GM19372 (cell line): ENCODE results near the gene PRR16.
"Not testable (repeated sequence)": the region's sequence is repeated elsewhere in the genome, so short reads cannot be mapped to it uniquely, and the experiment has no call there.

Source experiments
- ATAC-seq: cut with Tn5 transposase; IDR thresholded peaks from one replicate; pipeline ENCODE4 v1.9.1; 2021; ENCODE audit warnings: mild to moderate bottlenecking, low read depth, moderate library complexity; ENCODE audit not compliant: unreplicated experiment

Gene PRR16

DNA sequence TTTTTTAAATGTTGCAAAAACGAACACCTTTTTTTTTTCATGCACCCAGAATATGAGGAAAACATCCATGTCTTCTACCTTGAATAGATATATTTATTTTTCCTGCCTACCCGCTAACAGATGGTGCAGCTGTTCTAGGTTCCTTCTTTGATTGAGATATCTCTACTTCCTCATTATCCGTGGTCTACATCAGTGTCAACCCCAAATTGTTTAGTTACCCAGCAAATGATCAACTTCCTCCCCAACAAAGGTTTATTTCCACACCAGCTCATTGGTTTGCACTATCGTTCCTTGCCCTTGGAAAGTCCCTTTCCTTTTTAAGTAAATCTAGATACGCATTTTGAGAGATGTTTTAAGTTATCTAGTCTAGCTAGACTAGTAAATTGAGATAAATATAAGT, 166.4 kb downstream of the PRR16 start:
- no peak for ATAC-seq

DNA sequence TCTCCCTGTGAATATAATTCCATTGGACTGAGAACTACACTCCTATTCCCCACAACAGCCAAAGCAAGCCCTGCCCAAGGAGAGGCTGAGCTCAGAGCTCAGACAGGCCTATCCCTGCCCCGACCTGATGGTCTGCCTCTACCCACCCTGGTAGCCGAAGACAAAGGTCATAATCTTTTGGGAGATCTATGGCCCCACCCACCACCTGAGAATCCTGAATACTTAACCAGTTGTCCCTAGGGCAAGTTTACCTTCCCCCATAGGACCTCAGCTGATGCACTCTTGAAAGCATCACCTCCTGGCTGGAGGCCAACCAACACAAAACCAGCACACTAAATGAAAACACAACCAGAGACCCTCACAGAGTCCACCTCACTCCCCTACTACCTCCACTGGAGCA, 167.5 kb downstream of the PRR16 start:
- ATAC-seq = no peak

DNA sequence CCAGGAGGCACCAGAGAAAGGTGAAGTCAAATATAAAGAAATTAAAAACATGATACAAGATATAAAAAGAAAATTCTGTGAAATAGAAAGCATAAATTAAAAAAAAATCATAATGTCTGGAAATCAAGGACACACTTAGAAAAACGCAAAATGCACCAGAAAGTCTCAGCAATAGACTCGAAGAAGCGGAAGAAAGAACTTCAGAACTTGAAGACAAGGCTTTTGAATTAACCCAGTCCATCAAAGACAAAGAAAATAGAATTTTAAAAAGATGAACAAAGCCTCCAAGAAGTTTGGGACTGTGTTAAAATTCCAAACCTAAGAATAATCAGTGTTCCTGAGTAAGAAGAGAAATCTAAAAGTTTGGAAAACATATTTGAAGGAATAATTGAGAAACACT, 168.3 kb downstream of the PRR16 start:
- ATAC-seq = no peak

DNA sequence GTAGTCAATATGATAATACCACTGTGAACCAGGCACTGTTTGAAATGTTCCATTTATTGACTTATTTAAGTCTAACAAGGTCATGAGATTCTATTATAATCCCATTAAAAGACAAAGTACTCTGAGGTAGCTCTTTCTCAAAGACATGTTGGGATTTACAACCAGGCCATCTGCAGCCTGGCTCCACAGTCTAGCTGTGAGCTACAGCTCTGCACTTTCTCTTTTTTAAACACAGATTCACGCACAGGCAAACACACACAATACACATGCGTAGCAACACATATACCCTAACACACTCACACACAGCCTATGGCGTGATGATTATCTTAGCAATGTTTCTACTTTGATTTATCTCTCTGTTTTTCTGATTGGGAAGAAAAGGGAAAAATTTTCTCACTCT, 174.3 kb downstream of the PRR16 start:
- no peak for ATAC-seq

DNA sequence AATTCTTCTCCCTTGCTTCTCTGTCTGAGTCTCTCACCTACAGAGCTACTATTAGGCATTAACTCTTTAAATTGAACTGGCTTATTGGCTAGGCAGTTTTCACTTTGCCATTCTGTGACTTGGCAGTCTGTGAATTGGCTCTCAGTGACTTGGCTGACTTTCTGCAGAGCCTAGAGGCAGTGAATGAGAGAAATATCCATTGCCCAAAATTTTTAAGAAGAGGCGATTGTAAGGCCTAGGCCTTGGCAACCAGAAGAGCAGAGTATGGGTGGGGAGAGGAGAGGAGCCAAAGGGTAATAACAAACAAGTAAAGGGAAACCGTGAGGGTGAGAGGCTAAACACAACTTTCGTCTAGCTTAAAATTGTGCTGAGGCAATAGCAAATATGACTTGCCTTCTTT, 176.7 kb downstream of the PRR16 start:
- no peak for ATAC-seq

DNA sequence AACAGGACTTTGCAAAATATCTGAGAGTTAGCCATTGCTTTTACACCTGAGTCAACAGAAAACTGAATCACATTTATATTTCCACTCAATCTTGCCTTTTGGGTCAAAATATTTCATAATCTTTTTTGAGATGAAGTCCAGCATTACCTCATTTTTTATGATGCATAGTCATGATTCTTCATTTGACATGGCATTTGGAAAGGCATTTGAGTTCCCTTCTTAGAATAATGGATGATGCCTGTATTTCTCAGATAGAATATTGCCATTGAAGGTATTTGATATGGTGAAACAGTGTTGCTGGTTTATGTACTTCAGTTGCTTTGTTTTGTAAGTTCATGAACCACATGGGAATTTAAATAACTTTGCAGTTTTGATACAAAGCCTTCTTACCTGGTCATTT, 180.4 kb downstream of the PRR16 start:
- no peak for ATAC-seq

DNA sequence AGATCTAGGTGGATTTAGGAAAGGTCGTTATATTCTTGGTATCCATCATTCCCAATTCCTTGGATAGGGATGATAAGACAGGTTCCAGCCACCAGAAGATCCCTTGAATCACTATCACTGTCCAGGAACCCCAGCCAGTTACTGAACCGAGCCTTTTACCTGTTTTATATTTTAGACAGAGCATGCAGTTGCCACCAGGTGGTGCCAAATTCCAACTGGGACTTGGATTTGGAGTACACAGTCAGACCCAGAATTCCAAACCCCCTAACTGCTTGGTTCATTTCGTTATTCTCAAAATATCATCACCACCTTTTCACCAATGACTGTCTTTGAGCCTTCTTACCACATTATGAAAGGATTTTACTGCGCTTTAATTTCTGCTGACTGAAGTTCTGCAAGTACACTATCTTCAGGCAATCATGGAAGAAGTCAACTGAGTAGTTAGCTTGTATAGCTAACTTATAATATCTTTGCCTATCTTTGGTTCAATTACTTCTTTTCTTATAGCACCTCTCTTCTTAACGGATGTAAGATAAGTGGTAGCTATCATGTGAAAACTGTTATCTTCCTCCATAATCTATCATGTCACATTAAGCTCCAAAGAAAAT, 191.8 kb downstream of the PRR16 start:
- no peak for ATAC-seq

DNA sequence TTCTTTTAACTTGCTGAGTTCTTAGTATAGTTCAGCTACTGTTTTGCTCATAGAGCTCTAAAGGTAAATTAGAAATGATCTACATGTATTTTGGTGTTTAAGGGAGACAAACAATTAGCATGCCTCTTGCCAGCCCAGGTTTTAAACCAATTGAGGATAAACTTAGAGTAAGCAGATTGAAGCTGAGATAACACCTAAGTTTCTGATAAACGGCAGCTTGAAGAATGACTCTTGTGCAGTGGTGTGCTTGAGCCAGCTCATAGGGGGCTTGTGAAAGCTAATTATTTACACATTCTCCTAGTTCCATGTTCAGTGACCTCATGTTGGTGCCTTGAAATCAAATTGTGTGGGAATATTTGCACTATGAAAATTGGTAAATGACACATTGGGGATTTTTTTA, 193.0 kb downstream of the PRR16 start:
- ATAC-seq = no peak

DNA sequence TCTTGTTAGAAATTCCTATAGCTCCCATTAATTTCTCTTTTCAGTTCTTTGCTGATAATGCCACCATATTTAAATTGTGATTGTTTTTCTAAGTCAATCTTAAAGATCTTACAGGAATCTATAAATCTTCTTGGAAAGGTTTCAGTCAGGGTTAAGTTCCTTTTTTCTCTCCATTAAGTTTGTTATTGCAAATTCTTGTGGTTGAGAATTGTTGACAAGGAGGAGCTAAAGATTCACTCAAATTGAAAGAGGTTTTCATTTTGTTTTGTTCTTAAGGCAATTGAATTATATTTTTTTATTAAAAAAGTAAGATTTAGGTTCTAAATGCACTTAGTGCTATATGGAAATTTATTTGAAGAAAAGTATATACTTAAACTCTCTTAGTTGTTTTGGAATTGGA, 213.4 kb downstream of the PRR16 start:
- ATAC-seq = no peak

DNA sequence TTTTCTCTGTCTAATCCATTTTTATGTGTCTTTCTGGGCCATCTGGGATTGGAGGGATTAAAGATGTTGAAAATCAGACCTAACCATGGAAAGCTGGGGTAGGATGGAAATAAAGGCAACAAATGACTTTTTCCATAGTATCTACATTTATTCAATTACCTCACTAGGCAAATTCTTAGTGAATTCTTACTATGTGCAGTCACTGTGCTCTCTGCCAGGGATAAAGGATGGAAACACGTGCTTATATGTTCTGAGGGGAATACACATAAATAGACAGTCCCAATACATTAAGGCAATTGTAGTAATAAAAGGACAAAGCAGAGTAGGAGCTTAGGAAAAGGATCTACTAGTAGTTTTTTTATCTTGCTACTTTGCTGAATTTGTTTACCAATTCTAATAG, 214.2 kb downstream of the PRR16 start:
- no peak for ATAC-seq

DNA sequence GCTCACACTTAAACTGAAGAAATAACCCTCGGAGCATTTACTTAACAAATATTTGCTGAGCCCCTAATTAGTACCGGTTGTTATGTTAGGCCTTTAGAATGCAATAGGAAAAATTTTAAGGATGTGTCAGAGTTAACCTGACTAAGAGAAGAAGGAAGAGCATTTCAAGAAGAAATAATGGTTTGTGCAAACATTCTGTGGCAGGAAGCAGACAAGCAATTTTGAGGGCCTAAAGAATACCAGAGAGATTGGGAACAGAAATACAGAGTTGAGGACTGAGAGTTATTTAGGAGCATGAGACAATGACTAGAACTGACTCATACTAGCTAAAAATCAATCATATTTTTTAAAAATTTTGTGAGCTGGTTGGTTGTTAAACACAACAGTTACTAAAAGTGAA, 218.8 kb downstream of the PRR16 start:
- ATAC-seq = no peak

DNA sequence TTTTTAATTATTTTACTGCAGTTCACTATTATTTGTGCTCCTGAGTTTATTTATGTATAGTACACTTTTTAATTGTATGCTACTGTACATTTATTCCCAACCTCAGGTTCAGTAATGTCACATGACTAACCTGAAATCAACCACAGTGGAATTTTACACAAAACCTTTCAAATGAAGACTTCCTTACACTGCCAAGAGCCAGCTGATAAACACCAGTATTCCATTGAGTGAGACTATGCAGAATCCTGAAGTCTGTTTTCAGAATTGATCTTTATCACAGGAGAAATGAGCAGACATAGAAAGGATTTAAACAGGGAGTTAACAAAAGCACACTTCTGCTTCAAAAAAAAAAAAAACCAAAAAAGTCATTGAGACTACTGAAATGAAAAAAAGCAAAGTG, 219.5 kb downstream of the PRR16 start:
- ATAC-seq = no peak

DNA sequence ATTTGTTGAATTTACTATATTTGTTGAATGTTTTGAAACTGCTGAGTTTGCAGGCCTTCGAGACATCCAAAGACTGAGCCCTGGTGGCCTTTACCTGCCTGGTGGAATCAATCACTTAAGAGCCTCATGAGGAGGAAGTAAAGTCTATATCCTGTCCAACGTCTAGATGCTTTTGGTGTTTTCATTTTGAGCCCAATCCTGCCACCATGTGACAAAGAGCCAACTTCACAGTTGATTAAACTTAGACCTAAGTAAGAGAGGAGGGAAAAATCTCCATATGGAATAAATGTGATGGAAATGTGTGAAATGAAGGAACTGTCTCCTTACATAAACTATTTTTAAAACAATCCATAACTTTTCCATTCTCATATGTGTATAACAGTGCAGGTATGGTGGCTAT, 220.1 kb downstream of the PRR16 start:
- no peak for ATAC-seq

DNA sequence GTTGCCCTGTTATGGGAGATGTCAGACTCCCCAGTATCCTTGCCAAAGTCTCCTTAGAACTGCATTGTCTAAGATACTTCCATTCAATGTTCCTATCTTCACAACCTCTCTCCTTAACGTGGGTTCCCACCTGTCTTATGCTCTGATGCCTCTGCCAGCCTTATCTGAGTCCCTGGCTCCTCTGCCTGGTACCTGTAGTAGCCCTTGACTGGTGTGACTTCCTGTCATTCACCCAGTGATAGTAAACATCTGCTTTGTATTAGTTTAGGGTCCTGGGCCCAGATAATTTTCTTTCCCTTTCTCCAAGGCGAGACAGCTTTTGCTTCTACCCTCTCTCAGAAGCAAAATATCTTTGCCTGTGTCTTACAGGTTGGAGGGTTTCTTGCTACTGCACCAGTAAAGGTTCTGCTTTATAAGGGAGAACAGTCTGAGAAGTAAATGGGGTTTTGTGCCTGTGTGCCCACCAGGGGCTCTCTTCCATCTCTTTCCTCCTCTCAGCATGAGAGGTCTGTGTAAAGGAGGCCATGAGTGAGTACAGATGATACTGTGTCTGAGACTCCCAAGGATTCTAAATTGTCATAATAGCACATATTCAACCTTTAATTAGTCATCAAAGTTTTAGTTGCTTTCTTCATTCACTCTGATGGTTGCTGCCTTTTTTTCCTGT, 220.8 kb downstream of the PRR16 start:
- ATAC-seq = no peak

DNA sequence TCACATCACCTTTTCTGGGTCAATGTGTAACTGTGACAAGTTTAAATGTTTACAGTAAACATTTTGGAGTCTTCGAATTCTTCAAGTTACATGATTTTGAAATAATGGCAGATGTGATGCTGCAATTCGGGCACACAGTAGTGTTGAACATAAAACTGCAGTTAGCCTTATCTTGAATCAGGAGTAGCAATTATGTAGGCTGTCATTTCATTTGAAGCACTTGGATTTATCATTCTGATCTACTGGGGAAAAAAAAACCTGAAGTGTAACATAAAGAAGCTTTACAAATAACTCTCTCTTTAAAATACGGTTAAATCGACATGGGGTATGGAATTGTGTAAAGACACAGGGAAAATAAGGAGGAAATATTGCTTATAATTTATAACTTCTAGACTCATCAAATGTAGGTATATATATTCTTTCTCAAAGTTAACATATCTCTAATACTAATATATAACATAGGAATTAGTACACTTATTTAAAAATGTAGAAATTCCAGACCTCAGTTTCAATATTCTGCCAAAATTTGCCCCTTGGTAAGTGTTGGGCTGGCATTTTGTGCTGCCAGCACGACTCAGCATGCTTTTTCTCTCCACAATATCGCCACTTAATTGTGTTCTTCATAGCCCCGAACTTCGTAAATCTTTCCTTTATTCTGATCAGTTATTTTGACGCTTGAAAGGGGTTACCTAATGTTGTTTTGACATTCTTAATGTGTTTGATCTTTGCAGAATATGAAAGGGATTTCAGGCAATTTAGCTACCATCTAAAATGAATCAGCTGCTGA, 226.7 kb downstream of the PRR16 start:
- no peak for ATAC-seq

DNA sequence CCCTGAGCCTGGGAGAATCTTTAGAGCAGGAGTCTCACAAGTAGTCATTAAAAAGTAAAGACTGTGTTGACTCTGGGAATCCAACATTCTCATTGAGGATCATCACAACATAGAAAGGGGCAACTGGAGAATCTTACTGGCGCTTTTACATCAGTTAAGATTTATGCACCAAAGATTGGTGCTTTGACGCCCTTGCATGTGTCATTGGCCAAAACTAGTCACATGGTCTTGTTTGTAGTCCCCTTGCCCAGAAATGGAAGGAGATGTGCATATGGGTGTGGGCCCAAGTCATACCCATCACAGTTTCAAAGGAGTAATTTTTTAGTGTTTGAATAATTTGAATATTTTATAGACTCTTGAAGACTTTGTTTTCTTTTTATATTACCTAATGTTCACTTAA, 228.2 kb downstream of the PRR16 start:
- ATAC-seq = no peak

DNA sequence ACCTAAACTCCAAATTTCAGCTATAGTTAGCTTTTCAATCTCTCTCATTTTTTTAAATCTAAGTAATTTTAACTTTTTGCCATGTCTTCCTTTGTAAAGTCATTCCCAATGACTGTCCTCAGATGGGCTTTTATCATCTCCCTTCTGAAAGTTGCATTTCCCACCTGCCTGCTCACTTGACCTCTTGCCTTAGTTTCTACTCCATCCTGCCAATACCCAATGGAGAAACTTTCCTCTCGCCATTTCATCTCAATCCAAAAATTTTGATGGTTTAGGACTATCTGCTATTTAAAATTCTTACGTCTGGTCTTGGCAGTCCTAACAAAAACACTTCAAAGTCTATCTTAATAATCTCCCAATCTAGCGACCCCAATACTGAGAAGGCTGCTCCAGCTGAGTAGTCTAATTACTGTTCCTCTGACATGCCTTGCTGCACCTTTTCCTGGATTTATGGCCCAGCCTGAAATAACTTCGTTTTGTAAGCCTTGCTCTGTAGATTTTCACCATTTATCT, 231.3 kb downstream of the PRR16 start:
- no peak for ATAC-seq

DNA sequence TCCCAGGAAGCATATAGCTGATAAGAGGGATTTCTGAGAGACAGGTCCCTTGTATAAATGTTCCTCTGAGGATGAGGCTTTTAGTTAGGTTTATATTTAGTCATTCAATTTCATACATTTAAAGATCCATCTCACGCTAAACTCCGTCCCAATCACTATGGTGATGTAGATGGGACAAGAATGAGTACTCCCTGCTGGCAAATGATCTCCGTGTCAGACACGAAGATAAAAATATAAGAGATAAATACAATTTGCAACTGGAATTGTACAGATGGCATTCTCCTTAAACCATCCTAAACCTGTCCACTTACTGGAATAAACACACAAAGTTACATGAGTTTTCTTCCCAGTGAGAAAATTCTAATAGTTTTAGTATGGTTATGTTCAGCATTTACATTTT, 233.0 kb downstream of the PRR16 start:
- ATAC-seq = no peak

DNA sequence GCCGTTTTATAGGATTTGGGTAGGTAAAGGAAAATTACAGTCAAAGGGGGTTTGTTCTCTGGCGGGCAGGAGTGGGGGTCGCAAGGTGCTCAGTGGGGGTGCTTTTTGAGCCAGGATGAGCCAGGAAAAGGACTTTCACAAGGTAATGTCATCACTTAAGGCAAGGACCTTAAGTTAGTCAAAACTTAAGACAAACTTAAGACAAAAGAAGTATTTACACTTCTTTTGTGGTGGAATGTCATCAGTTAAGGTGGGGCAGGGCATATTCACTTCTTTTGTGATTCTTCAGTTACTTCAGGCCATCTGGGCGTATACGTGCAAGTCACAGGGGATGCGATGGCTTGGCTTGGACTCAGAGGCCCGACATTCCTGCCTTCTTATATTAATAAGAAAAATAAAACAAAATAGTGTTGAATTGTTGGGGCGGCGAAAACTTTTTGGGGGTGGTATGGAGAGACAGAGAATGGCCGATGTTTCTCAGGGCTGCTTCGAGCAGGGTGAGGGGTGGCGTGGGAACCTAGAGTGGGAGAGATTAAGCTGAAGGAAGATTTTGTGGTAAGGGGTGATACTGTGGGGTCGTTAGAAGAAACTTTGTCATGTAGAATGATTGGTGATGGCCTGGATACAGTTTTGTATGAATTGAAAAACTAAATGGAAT, 233.7 kb downstream of the PRR16 start:
- not testable (repeated sequence) for ATAC-seq

DNA sequence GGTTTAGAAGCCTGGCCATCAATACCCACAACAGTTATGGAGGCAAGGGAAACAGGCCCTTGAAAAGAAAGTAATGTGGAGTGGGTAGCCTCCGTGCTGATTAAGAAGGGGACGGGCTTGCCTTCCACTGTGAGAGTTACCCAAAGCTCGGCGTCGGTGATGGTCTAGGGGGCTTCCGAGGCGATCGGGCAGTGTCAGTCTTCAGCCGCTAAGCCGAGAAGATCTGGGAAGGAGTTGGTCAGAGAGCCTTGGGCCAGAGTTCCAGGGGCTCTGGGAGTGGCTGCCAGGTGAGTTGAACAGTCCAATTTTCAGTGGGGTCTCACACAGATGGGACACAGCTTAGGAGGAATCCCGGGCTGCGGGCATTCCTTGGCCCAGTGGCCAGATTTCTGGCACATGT, 236.6 kb downstream of the PRR16 start:
- ATAC-seq = not testable (repeated sequence)
